Measurements from ENCODE around the gene DKKL1.

Gene DKKL1

GRCh38 chr19:49422407-49423070, 58.9 kb downstream of the DKKL1 start:
- no peak for DNase-seq

- no peak for DNase-seq
These were observed 59.7 kb downstream of the DKKL1 start, which contains the start of gene PTH2 for GRCh38 chr19:49423071-49423984. Gene PTH2, minus strand, starts transcription at chr19:49423441. Its CDS starts 102 bp downstream, at chr19:49423339.

- DNase-seq: no peak
These were observed 60.3 kb downstream of the DKKL1 start for GRCh38 chr19:49423985-49424303.
